ENCODE measurements around the gene OR6C6.
"Not testable (repeated sequence)": the region's sequence is repeated elsewhere in the genome, so short reads cannot be mapped to it uniquely, and the experiment has no call there.

OR6C6 gene

GRCh38 chr12:55296469-55296868 is at the start of gene OR6C6:
TSS of gene OR6C6 (minus strand) at chr12:55296569. CDS start at chr12:55295232, 1,337 bp downstream.
- H3K27ac ChIP-seq, result no peak within 1 kb of the TSS
- no peak within 1 kb of the TSS for H3K4me3 ChIP-seq

DNA sequence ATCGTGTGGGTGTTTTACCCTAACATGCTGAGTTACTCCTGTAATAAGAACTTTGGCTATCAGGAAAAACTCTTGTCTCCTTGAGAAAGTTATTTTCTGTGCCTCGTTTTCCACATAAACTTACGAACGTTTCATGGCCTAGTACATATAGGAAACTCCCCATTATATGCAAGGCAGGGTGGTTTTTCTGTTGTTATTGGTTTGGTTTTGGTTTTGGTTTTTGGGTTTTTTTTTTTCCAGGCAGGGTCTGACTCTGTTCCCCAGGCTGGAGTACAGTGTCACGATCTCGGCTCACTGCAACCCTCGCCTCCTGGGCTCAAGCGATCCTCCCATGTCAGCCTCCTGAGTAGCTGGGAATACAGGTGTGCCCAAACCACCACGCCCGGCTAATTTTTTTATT is 39.6 kb upstream of the OR6C6 start:
- no peak overlapping the region for H3K27ac ChIP-seq
- no peak overlapping the region for H3K4me3 ChIP-seq

DNA sequence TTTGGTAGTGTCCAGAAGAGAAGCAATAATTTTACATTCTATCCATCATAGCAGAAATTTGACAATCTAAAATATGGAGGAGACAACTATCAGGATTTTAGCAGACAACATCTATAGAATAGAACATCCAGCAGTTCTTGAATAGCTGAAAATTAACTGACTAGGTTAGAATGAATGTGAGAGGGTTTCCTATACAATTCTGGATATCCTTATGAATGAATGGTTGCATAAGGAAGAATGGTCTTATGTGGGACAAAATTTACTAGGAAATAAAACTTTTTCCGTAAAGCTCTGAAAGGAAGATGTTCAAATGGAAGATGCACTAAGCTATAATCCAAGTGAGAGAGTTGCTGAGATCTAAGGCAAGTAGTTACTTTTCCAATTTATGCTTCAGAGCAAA is 34.1 kb upstream of the OR6C6 start, which contains the start of gene OR6C3:
TSS of gene OR6C3 (plus strand) at position 301 of the 400 bp plus-strand sequence. CDS start 955 bp downstream, outside the sequence.
- Histone ChIP-seq H3K4me3 (no peak within 1 kb of the TSS), H3K27ac (no peak within 1 kb of the TSS)

DNA sequence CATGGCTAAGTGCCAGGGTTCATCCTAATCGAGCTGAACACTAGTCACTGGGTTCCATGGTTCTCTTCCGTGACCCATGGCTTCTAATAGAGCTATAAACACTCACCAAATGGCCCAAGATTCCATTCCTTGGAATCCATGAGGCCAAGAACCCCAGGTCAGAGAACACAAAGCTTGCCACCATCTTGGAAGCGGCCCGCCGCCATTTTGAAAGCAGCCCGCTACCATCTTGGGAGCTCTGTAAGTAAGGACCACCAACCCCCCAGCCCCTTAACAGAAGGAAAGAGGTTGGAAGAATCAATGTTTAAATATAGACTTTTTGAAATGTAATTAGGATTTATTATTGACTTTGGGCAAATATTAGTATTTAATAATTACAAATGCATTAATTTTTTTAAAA is 29.4 kb upstream of the OR6C6 start:
- H3K4me3 ChIP-seq, H3K27ac ChIP-seq: not testable (repeated sequence)

DNA sequence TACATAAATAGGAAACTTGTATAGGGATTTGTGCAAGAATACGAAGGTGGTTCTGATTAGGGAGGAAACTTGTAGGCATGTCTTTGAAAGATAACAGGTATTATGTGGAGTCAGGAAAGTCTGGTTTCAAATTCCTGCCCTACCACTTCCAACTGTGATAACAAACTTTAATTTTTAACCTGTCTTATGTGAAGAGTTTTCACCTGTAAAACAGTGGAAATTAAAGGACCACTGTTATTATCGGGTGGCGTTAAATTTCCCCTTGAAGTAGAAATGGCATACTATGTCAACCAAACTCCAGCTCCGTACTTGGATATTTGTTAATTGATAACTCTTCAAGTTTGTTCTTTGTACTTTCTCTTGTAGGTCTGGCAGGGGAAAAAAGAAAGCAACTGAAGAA is 23.8 kb upstream of the OR6C6 start:
- H3K27ac ChIP-seq, result no peak overlapping the region
- no peak overlapping the region for H3K4me3 ChIP-seq

GRCh38 chr12:55314043-55314442 is 17.7 kb upstream of the OR6C6 start, which contains the start of gene OR6C1:
TSS of gene OR6C1 (plus strand) at chr12:55314343. CDS start at chr12:55320600, 6,257 bp downstream.
- Histone ChIP-seq H3K4me3 (no peak within 1 kb of the TSS), H3K27ac (no peak within 1 kb of the TSS)

DNA sequence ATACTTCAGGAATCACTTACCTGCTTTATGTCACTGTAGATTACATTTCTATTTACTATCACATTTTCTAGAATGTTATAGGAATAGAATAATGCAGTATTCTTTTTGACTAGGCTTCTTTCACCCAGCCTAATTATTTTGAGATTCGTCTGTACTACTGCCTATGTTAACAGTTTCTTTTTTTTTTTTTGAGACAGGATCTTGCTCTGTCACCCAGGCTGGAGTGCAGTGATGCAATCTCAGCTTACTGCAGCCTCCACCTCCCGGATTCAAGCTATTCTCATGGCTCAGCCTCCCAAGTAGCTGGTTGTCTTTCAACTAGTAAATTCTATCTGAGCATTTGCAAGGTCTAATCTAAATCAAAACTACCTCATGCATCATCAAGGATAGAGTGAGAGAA is 6.4 kb downstream of the OR6C6 start:
- no peak overlapping the region for H3K27ac ChIP-seq
- no peak overlapping the region for H3K4me3 ChIP-seq

DNA sequence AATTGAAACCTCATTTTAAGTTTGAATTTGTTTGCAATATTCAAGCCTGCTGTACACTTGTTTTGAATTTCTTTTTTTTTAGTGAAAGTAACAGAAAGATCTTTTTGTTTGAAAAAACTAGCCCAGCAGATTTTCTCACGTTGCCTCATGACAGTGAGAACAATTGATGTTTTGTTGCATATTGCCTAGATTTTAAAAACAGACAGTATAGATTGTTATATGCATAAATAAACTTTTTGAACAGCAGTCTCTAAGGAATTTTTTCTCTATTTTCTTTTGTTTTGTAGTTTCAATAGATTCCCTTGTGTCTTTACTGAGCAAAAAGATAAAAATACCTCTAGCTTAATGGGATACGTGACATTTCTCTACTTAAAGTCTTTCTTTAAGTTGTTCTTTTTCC is 15.4 kb downstream of the OR6C6 start:
- H3K4me3 ChIP-seq, result no peak overlapping the region
- H3K27ac ChIP-seq, result no peak overlapping the region

- Histone ChIP-seq H3K27ac (no peak overlapping the region), H3K4me3 (no peak overlapping the region)
These were observed 38.1 kb downstream of the OR6C6 start for GRCh38 chr12:55258303-55258702.

DNA sequence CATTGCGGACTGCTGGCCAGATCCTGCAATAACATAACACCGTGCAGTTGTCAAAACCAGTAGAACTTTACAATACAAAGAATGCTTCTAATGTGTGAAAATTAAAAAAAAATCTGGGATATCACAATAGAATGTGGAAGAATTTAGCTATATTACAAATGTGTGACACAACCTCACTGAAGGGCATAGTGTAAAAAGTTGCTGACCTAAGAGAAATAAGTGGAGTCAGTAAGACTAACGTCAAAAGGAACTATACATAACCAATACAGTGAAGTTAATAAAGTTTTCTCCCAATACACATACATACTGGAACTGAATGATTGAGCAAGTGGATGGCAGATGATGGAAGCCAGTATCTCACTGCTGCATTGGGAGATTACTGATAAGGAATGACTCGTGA is 39.5 kb downstream of the OR6C6 start:
- no peak overlapping the region for H3K27ac ChIP-seq
- H3K4me3 ChIP-seq, result no peak overlapping the region

DNA sequence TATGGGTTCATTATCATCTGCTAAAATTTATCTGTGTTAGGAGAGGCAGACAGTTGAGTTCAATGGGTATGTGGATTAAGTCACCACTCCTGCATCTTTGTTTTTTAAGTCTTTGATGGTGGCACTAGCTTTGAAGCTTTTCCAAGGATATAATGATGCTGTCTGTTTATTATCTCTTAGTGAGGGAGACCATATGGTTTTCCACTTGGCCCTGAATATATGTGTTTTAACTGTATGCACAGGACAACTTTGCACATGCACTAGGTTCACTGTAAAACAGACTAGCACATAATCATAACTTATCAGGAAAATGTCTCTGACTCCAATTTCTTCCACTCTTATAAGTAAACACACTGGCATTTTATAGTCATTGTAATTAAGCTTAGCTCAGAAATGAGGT is 43.1 kb downstream of the OR6C6 start:
- Histone ChIP-seq H3K27ac (no peak overlapping the region), H3K4me3 (no peak overlapping the region)

DNA sequence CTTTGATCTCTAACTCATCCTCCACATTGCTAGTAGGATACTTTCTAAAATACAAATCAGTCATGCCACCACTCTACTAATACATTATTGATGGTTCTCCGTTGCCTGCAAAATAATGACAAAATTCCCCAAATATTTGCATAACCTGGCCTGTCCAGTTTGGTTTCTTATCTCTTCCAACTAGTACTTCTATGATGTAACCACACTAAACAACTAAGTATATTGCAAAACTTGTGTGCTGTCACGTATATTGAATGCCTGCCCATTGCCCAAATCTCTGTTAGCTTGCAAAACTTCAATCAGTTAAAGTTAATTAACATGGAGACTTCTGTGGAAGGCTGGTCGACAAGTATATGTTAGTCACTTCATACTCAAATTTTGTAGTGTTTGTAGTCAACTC is 45.4 kb downstream of the OR6C6 start:
- H3K27ac ChIP-seq, result no peak overlapping the region

GRCh38 chr12:55246159-55246558 is 50.2 kb downstream of the OR6C6 start:
- no peak overlapping the region for H3K27ac ChIP-seq
- no peak overlapping the region for H3K4me3 ChIP-seq

More for the DNA sequence above, 45.4 kb downstream of the OR6C6 start:
- no peak overlapping the region for H3K4me3 ChIP-seq

DNA sequence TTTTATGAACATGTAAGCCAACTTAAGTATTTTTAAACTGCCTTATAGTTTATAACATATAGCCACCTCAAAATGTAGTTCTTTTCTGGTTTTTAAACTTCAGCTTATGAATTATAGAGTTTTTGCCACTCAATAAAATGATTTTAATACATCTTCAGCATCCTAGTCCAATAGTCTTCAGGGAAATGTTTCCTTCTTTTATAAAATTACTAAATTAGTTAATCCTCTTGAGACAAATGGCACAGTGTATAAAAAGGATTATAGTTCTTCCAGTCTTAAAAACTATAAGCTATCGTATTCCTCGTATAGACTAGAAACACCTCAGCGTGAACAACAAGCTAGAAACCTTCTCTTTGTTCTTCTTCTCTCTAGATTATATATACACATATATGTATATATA is 52.1 kb downstream of the OR6C6 start, which contains the start of gene OR6C74:
TSS of gene OR6C74 (plus strand) at position 301 of the 400 bp plus-strand sequence. CDS start 2,679 bp downstream, outside the sequence.
- H3K4me3 ChIP-seq, result no peak within 1 kb of the TSS
- no peak within 1 kb of the TSS for H3K27ac ChIP-seq
